GM18499 (cell line): Measurements from ENCODE around the gene ITGA1.

Source experiments
- ATAC-seq: cut with Tn5 transposase; IDR thresholded peaks from one replicate; pipeline ENCODE4 v1.9.1; 2021; ENCODE audit warnings: moderate number of reproducible peaks; ENCODE audit not compliant: insufficient read depth, unreplicated experiment

Gene ITGA1

DNA sequence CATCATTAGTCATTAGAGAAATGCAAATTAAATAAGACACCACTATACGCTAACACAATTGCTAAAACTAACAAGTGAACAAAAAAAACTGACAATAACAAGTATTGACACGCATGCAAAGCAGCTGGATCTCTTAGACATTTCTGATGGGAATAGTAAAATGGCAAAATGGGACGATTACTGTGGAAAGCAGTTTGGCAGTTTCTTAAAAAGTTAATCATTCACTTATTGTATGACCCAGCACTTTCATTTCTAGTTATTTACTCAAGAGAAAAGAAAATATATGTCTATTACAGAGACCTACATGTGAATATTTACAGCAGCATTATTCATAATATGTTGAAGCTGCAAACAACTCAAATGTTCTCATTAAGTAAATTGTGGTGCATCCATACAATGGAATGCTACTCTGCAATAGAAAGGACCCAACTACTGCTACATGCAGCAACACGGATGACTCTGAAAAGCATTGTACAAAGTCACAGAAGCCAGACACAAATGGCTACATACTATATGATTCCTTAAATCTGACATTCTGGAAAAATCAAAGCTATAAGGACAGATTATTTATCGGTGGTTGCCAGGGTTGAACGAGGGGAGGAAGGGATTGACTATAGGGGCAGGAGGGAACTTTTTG lies 104.6 kb downstream of the ITGA1 start:
- ATAC-seq: no peak

DNA sequence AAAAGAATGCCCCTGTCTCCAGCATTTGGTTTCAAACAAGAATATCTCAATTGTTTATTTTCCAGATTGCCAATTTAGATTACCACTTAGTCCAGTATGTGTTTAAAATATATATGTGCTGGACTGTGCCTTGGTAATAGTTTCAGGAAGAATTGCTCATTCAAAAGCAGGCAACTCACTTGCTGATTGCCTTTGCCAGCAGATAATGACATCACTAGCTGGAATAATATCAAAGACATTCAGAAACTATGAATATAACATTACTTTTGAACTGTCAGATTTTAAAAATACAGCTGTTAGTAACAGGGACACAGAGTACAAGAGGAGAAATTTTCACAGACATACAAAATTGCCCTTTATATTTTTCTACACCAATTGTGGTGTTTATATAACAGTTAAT lies 105.4 kb downstream of the ITGA1 start:
- no peak for ATAC-seq

DNA sequence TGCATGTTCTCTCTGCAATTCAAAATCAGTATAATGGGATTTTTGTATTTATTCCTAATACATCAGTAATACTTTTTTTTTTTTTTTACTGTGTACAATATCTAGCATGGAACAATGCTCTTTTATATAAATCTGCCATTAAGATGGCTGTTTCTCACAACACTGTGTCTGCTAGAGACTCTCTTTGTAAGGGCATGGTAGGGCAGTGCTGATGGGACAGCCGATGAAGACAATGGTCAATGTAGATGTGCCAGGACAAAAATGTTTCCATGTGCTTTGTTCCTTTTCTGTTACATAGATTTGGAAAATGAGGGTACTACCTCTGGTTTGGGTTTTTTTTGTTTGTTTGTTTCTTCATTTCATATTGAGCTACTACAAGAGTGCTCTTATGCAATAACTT lies 106.1 kb downstream of the ITGA1 start:
- ATAC-seq: no peak

DNA sequence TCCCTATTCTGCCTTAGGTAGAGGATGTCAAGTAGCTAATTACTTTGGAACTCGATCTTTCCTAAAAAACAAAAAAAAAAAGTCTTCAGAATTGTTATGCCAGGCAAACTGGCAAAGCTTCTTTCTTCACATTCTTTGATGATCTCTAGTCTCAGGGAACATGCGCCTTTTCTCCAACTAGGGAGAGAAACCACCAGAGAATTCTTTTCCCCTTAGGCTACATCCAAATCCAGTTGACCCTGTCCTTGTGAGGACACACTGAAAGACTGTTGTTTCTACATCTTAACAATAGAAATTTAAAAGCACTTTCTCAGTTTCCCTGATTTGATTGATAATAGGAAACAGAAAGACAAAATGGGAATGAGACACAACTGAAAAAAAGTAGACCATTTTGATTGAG lies 106.7 kb downstream of the ITGA1 start:
- ATAC-seq: no peak

DNA sequence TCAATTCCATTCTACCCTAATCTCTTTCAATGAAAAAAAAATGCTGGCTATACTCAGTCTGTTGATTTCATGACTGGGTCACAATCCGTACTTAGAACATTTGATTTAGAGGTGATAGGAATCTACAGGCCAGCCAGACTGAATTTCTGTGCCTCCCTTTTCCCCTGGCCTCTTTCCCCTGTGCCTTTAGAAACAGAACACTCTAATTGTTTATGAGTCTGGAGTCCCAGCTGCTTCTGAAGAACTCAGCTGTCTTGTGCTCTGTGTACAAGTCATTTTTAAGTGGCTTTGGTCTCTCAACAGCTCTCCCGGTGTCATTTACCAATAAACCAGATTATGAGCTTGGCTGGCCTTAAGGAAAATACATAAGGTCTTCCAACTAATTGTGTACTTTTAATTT lies 107.4 kb downstream of the ITGA1 start:
- ATAC-seq: no peak

DNA sequence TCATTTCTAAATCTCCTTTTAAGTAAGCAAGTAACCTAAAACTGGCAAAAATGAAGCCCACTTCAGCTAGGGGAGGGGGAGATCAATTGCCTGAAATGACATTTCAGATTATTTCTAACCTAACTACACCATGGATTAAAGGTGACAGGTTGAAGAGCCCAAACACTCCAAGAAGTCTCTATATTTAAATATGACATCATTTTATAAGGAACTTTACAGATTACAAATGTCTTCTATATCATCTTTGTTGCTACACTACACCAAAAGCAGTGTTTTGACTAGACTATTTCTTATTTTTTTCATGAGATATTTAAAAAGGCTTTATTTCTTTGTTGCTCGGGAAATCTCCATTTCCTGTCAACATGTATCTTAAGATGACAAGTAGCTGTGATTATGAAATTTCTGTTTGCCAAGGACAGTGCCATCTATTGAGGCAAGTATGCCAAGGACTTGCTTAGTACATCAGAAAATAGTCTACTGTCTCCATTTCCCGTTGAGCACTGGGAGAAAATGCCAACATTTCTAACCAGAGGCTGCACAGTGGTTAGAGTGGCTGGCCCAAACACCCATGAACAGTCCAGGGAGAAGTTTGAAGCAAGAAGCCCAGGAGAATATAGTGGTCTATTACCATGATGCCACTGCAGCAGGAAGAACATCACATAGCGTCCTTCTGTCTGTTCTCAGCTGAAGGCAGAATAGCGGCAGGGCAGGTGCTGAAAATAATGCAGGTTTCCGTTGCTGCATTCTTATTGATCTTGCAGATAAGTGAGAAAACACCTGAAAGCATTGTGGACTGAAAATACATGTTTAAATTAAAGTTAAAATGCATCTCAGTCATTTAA lies 108.1 kb downstream of the ITGA1 start:
- ATAC-seq: no peak

DNA sequence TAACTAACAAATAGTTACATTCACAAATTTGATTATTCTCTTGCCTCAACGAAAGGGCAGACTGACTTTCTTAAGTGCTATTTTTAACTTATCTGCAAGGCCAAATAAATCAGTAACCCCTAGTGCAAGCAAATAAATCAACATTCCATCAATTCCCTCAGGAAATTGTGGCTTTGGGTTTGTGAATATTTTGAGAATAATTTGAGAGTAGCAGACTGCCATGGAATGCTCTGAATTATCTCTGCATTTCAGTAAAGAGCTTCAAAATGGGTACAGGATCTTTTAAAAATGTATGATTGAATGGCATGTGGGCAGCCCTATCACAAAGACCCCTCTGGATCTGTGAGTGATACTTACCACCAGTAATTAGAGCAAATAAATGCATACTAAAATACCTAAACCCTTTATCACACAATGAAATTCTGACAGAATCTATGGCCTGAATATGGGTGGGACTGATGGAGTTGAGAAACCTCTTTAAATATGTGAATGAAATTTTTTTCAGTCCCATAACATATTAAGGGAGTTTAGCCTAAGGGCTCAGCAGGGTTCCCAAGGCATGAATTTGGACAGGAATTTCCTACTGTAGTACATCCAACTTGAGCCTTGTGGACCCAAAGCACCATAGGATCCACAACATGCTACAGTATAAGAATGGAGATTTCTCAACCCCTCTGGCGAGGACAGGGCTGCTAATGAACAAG lies 109.0 kb downstream of the ITGA1 start:
- ATAC-seq: no peak

DNA sequence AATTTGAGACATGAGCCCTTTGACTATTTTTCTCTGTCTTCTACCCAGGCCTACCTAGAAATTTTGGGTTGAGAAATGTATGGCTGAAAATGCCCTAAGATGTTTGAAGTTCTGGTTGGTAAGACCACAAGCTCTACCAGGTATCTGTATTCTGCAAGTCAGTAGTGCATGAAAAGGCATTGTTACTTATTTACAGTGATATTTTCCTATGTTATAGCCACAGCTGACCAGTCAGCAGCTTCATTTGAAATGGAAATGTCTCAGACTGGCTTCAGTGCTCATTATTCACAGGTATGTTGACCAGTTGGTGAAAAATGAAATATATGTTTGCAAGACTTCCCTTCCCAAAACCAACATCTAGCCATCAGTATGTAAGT lies 109.5 kb downstream of the ITGA1 start:
- ATAC-seq: no peak

DNA sequence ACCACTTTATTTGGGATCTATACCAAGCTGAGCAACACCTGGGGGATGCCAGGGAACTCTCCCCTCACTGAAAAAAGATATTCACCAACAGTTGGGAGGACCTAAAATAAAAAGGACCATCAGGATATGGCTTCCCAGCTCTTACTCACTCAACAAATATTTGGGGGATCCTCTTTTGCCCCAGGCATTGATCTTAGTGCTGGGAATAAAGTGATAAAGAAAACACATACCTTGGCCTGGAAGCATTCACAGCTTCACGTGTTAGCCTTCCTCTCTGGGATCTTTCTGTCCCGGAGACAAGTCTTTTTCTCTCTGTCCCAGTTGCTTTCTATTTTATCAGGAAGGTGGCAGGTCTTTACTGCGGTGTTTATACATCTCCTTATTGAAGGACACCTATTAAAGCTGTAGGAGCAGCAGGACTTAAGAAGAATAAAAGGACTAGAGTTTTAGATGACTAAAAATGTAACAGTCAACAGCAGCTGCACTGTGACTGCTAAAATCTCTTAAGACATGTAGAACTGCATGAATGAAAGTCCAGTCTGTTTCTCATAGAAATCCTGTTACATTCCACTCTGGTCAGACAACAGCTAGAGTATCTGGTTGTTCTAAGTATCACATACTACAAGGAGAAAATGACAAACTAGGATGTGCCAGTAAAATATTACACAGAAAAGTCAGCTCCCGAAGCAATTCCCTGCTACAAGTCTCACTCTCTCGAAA lies 111.4 kb downstream of the ITGA1 start:
- ATAC-seq: no peak

DNA sequence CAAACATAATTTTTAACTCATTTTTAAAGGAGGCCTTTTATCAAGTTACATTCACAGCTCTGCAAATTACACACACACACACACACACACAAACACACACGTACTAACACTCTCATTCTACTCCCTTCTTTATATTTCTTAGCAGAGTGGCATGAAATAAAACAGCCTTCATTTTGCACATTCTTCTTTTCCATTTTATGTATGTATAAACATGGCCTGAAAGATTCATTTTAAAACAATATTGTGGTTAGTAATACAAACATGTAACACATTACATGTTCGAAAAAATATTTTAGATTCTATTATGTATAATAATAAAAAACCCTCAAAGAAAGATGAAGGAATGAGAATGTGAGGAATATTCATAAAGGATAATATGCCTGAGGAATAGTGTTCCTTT lies 115.4 kb downstream of the ITGA1 start:
- no peak for ATAC-seq

DNA sequence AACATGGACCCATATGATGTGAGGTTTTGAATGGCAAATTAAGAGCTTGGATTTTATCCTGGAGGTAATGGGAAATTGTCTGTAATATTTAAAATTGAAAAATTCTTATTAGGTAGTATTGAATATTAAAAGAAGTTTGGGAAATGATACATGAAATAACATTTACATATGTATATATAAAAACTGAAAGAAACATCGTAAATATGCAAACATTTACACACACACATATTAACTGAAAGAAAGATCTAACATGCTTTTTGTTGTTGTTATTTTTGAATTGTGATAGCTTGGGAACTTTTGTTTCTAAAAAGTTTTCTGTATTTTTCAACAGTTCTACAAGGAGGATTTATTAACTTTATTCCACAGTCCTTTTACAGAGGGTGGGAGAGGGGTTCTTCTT lies 118.6 kb downstream of the ITGA1 start:
- no peak for ATAC-seq

DNA sequence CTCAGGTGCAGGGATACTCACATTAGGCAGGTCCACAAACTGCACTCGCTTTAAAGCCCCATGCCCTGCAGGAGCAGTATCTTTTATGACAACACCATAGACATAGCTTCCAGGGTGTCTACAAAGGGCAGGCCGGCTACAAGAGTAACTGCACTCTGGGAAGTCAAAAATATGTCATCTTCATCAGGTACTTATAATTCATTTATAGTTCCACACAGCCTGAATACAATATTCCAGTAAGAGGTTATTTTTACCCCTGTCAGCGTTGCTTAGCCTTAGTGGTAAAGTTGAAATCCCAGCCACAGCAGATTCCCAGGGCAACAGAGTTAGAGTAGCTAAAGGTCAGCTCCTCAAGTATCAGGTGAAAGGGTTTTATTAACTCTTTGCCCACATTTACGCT lies 119.1 kb downstream of the ITGA1 start:
- no peak for ATAC-seq

DNA sequence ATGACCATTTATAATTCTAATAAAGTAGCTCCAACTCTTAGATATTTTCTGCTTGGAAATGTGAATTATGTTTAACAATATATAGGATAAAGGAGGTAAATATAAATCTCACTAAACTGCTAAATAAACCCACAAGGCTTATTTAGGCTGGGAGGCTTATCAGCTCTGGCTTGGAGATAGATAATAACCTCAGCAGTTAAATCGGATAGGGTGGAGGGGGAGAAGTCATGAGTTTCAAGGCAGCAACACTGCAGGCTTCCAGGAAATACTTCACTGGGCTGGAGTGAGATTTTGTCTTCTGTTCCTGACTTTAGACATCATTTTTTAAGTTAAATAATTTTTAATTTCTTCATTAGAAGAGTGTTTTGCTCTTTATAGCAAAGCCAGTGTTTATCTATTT lies 121.5 kb downstream of the ITGA1 start:
- ATAC-seq: no peak

DNA sequence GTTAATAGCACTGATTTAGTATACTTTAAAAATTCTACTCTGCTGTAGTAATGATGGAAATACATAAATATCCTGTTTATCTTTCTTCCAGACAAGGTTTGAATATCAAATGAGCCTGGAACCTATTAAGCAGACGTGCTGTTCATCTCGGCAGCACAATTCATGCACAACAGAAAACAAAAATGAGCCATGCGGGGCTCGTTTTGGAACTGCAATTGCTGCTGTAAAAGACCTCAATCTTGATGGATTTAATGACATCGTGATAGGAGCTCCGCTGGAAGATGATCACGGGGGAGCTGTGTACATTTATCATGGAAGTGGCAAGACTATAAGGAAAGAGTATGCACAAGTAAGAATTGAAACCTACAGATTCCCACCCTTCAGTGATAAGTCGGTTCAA lies 122.4 kb downstream of the ITGA1 start:
- ATAC-seq: no peak

DNA sequence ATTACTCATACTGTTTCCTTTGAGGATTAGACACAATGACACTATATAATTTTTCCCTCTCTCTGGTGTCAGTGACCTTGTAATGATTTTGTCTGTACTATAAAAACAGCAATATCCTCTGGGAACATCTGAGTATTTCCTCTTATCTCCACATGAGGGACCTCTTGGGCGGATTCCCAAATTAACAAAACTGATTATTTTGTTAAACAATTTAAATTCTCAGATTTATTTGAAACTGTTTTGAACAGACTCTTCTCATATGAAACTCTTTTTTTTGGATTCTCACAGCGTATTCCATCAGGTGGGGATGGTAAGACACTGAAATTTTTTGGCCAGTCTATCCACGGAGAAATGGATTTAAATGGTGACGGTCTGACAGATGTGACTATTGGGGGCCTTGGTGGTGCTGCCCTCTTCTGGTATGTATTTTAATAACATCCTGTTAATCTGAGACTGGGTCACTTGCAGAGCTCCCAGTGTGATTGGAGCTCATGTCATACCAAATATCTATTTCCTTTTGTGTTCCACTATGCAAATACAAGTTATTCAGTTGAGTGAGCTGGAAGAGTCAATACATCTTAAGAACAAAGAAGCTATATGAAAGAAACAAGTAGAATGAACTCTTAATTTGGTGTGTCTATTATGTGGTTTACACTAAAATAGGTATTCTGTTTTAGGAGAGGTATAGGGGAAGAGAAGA lies 127.6 kb downstream of the ITGA1 start:
- ATAC-seq: peak; percentile 95

DNA sequence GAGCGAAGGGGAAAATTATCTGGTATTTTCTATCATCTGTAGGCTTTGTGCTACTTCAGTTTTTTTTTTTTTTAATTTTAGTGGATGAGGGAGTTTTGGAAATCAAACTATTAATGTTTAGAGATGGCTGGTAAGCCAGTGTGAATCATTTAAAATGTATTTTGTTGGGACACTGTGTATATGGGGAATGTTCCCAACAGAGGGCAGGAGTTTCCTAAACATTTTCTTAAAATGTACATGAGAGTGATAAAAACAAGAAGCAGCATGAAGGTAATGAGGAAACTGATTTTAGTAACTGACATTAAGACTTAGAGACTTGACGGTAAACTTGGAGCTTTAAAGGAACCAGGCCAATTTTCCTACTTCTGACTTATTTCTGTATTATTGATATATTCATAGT lies 133.2 kb downstream of the ITGA1 start:
- no peak for ATAC-seq

DNA sequence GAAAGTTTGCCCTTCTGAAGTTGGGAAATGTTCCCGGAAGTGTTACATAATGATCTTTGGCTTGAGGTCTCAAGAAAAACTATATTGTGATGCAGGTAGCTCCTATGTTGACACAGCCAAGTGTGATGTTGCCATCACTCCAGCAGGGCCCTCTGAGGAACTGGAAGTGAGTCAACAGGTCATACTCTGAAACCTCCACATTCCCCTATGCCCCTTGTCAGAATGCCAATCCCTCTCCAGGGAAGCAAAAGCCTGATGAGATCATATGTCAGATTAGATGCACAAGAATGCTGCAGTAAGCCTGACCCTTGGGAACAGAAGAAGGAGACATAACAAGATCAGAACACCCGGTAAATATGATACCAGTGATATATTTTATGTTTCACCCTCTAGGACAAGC lies 134.7 kb downstream of the ITGA1 start:
- no peak for ATAC-seq

DNA sequence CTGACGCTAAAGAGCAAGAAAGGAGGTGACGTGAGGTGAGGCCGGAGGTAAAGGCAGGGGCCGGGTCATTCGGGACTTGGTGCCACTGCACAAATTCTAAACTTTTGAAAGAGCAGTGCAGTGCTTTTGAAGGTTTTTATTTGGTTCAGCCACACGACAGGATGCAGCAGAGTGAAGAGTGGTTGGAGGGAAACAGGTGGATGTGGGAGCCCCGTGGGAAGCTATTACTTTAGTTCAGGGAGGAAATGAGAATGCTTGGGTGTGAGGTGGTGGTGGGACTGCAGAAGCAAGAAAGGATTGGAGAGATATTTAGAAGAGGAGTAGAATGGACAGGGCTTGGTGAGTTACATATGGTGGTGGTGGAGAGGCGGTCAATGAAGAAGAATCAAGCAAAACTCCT lies 136.7 kb downstream of the ITGA1 start:
- no peak for ATAC-seq

DNA sequence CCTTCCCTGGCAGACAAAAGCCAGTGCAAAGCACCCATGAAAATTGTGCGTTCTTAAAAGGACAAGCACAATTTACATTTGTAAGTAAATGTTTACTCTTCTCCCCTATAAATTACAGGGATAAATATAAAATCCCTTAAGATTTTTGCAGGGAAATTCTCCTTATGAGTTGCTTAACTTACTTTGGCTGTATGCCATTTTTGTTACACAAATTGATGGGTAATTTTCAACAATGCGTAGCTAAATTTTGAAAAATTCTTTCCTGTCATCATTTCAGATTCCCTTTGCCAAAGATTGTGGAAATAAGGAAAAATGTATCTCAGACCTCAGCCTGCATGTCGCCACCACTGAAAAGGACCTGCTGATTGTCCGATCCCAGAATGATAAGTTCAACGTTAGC lies 137.3 kb downstream of the ITGA1 start:
- no peak for ATAC-seq

DNA sequence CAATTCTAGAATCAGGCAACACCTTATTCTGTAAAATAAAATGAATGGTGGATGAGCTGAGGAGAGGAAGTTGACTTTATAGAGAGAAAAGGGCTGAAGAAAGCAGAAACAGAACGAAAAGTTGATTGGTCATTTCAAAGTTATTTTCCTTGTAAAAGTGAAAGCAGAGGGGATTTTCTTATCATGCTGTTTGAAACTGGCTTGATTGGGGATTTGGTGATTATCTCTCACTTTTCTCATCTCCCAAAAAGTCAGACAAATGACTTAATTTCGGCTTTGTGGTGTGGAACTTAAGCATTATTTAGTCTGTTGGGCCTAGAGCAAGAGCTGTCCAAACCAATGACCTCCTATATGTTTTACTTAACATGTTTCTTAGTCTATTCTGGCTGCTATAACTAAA lies 141.0 kb downstream of the ITGA1 start:
- ATAC-seq: no peak
